Measurements from ENCODE around the gene LPO. TPM values are rescaled to one million over a fixed set of nuclear protein-coding genes. Genes with fewer than 3 reads are reported as not detected.

LPO gene
- total RNA-seq, 2 donors from 2014 or later = not detected

DNA sequence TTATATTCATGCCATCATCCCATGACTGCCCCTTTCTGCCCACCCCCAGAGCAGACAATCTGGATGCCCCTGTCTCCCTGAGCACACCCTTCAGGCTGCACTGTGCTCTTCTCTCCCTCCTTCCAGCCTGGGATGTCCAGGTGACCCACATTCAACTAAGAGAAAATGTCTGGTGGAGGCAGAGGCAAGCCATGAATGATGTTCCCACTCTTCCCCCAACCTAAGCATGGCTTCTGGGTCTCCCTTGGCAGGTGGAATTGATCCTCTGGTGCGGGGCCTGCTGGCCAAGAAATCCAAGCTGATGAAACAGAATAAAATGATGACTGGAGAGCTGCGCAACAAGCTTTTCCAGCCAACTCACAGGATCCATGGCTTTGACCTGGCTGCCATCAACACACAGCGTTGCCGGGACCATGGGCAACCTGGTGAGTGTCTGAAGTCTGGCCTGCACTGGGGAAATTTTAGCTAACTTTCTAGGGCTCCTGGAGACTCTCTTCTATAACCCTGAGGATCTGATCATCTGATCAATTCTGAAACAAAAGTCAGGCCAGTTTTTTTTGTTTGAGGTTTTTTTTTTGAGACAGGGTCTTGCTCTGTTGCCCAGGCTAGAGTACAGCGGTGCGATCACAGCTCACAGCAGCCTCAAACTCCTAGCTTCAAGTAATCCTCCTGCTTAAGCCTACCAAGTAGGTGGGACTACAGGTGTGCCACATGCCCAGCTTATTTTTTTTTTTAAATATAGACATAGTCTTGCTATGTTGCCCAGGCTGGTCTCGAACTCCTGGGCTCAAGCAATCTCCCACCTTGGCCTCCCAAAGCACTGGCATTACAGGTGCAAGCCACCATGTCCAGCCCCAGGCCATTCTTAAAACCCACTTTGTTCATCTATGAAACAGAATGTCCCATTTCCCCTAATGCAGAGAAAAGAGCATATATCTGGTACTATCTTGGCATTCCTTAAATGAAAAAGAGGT, 27.8 kb downstream of the LPO start:
- no peak for DNase-seq (ENCODE audit: low spot score)
- H3K9me3 ChIP-seq = no peaks in the 10 kb centered on the region
- H3K4me1 ChIP-seq (replicated peaks) = no peaks in the 10 kb centered on the region
- 96% methylated on average over 7 of the region's 7 CpGs for WGBS
- no peak overlapping the region for H3K27ac ChIP-seq
- no peak for TF ChIP-seq POLR2AphosphoS5 (IDR thresholded peaks at IDR 0.05)
- TF ChIP-seq POLR2A (IDR thresholded peaks at IDR 0.05) = no peak
- TF ChIP-seq, protein P1, sequence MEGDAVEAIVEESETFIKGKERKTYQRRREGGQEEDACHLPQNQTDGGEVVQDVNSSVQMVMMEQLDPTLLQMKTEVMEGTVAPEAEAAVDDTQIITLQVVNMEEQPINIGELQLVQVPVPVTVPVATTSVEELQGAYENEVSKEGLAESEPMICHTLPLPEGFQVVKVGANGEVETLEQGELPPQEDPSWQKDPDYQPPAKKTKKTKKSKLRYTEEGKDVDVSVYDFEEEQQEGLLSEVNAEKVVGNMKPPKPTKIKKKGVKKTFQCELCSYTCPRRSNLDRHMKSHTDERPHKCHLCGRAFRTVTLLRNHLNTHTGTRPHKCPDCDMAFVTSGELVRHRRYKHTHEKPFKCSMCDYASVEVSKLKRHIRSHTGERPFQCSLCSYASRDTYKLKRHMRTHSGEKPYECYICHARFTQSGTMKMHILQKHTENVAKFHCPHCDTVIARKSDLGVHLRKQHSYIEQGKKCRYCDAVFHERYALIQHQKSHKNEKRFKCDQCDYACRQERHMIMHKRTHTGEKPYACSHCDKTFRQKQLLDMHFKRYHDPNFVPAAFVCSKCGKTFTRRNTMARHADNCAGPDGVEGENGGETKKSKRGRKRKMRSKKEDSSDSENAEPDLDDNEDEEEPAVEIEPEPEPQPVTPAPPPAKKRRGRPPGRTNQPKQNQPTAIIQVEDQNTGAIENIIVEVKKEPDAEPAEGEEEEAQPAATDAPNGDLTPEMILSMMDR (IDR thresholded peaks at IDR 0.05) = no peak
- intact Hi-C loops (cut with DNase I) = no loop called here
- H3K27me3 ChIP-seq (replicated peaks; ENCODE audit: insufficient read depth) = no peaks in the 10 kb centered on the region
- H3K36me3 ChIP-seq = no peaks in the 10 kb centered on the region
- no peak overlapping the region for H3K4me3 ChIP-seq

DNA sequence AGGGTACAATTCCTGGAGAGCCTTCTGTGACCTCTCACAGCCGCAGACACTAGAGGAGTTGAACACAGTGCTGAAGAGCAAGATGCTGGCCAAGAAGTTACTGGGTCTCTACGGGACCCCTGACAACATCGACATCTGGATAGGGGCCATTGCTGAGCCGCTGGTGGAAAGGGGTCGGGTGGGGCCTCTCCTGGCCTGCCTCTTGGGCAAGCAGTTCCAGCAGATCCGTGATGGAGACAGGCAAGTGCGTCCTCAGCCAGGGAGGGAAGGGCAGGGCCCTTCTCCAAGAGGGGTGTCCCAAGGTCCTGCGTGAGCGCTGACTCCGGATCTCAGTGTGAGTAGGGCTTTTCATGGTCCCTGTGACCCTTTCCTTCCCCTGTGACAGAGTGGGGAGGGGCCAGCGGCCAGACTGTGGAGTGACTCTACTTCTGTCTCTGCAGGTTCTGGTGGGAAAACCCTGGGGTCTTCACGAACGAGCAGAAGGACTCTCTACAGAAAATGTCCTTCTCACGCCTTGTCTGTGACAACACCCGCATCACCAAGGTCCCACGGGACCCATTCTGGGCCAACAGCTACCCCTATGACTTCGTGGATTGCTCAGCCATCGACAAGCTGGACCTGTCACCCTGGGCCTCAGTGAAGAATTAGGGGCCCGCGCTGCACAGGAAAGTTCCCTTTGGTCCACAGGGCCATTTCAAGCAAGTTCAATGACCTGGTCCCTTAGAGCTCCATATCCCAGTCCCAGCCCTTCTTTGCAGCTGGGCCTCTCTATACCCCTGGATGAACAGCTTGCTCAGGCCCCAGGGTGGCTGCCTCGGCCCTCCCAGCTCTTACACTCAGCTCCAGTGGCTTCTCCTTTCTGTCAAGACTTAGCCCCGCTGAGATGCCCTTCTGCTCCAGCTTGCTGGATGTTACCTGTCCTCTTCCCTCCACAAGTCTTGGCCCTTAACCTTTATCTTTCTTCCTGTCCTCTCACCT, 29.3 kb downstream of the LPO start:
- H3K4me3 ChIP-seq = no peak overlapping the region
- intact Hi-C loops (cut with DNase I) = no loop called here
- no peak for DNase-seq (ENCODE audit: low spot score)
- H3K9me3 ChIP-seq = no peaks in the 10 kb centered on the region
- no peak for TF ChIP-seq POLR2AphosphoS5 (IDR thresholded peaks at IDR 0.05)
- TF ChIP-seq POLR2A (IDR thresholded peaks at IDR 0.05) = no peak
- TF ChIP-seq, protein P1 (IDR thresholded peaks at IDR 0.05) = no peak
- H3K36me3 ChIP-seq = no peaks in the 10 kb centered on the region
- no peaks in the 10 kb centered on the region for H3K4me1 ChIP-seq (replicated peaks)
- H3K27ac ChIP-seq = no peak overlapping the region
- 90% methylated on average over 19 of the region's 22 CpGs for WGBS
- no peaks in the 10 kb centered on the region for H3K27me3 ChIP-seq (replicated peaks; ENCODE audit: insufficient read depth)

DNA sequence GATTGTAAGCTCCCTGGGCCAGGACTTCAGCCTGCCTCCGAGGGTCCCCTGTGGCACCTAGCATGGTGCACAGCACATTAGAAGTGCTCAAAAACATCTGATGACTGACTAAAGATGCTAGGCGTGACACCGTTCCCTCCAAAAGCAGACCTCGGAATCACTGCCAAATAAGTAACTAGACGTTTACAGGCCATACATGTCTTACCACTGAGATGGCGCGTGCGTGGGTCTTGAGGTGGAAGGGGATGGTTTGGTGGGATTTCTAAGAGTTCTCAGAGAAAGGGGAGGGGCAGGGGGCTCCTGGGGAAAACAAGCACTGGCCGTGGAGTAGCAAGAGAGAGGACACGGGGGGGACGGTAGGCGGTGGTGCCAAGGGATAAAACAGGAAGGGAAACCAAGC, 29.9 kb downstream of the LPO start:
- no peak for DNase-seq (ENCODE audit: low spot score)
- 85% methylated on average over 12 of the region's 12 CpGs for WGBS

DNA sequence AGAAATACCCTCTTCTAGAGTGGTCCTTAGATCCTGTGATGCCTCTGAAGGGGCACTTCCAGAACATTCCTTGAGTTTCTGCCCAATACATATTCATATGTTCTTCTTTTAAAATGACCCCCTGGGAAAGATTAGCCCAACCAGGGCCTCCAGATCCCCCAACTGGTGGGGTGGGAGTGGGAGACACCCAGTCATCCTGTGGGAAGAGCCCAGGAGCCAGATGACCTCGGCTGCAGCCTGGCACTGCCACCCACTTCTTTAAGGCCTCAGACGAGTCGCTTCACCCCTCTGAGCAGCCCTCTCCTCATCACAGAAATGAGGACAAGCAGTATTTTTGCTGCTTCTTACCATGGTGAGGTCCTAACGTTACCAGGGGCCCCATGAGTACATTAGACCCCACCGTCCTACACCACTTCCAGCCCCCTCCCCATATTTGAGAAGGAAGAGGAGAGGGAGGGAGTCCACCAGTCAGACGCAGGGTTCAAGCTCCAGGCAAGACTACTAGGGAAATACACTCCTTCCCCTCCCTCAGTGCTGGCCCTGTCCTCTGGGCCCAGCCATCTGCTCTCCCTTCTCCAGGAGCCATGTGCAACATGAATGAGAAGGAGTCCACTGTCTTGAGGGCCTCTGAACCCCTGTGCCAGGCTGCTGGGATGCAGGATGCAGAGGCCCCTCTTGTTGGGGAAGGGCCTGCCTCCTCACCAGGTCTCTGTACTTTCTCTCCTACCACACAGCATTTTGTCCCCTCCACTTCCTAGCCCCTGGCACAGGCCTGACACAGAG, 30.6 kb downstream of the LPO start:
- WGBS = 82% methylated on average over 6 of the region's 6 CpGs
- Histone ChIP-seq H3K27ac (no peak overlapping the region), H3K4me3 (no peak overlapping the region), H3K9me3 (no peaks in the 10 kb centered on the region), H3K4me1 (replicated peaks) (no peaks in the 10 kb centered on the region), H3K27me3 (replicated peaks; ENCODE audit: insufficient read depth) (no peaks in the 10 kb centered on the region), H3K36me3 (no peaks in the 10 kb centered on the region)
- intact Hi-C loops (cut with DNase I) = no loop called here
- no peak for DNase-seq (ENCODE audit: low spot score)
- TF ChIP-seq POLR2AphosphoS5 (IDR thresholded peaks at IDR 0.05) = no peak
- TF ChIP-seq POLR2A (IDR thresholded peaks at IDR 0.05) = no peak
- TF ChIP-seq, protein P1 (IDR thresholded peaks at IDR 0.05) = no peak

More for the DNA sequence above, 29.9 kb downstream of the LPO start:
- no peaks in the 10 kb centered on the region for H3K27me3 ChIP-seq (replicated peaks; ENCODE audit: insufficient read depth)
- no peak for TF ChIP-seq POLR2A (IDR thresholded peaks at IDR 0.05)
- TF ChIP-seq POLR2AphosphoS5 (IDR thresholded peaks at IDR 0.05) = no peak
- TF ChIP-seq, protein P1 (IDR thresholded peaks at IDR 0.05) = no peak
- H3K36me3 ChIP-seq = no peaks in the 10 kb centered on the region
- no peak overlapping the region for H3K27ac ChIP-seq
- H3K4me3 ChIP-seq = no peak overlapping the region
- H3K9me3 ChIP-seq = no peaks in the 10 kb centered on the region
- intact Hi-C loops (cut with DNase I) = no loop called here
- no peaks in the 10 kb centered on the region for H3K4me1 ChIP-seq (replicated peaks)
